Bronchial epithelial cell (primary cell): ENCODE results near the gene CDC7. TPM values are rescaled to one million over a fixed set of nuclear protein-coding genes. Genes with fewer than 3 reads are reported as not detected.

Experiments
- DNase-seq: peaks from one replicate; pipeline ENCODE4 v3.0.0-alpha.2; 2010; ENCODE audit warnings: low read depth
- FAIRE-seq: peaks from 2 replicates; lab custom pipeline; 2011; peaks lifted over from hg19 to GRCh38; lab: Jason Lieb, UNC
- H3K27me3 ChIP-seq: 2 replicates; pipeline ENCODE4 v1.5.1; 2011; ENCODE audit warnings: low read length; ENCODE audit not compliant: control insufficient read depth, insufficient read depth
- H3K36me3 ChIP-seq: 2 replicates; pipeline ENCODE4 v1.5.1; 2011; ENCODE audit warnings: low read length; ENCODE audit not compliant: control insufficient read depth, insufficient read depth
- H3K4me3 ChIP-seq: 2 replicates; pipeline ENCODE4 v1.5.1; 2011; ENCODE audit warnings: mild to moderate bottlenecking, low read depth, low read length, control low read depth
- CTCF ChIP-seq: IDR thresholded peaks from 2 replicates; pipeline ENCODE4 v1.5.1; 2011; ENCODE audit warnings: mild to moderate bottlenecking, moderate library complexity, low read length, control low read depth, inconsistent platforms; ENCODE audit not compliant: insufficient read depth, severe bottlenecking
- total RNA-seq: library from RNA; depleted of rRNA; stranded (reverse); fragments of >200 nt; gene quantifications from 2 replicates; pipeline ENCODE4 v1.2.1, GENCODE V29; 2014

Gene CDC7
- total RNA-seq, 1 donor from 2014 or later = 2.1 TPM

- DNase-seq = no peak
- Histone ChIP-seq H3K36me3 (no peaks in the 10 kb centered on the region), H3K4me3 (no peak overlapping the region), H3K27me3 (no peaks in the 10 kb centered on the region)
- no peak for TF ChIP-seq CTCF
- no peak for FAIRE-seq
Measured at GRCh38 chr1:91503975-91504530, 3.4 kb downstream of the CDC7 start.

GRCh38 chr1:91505086-91505485 lies 4.4 kb downstream of the CDC7 start:
- Histone ChIP-seq H3K4me3 (no peak overlapping the region), H3K27me3 (no peaks in the 10 kb centered on the region), H3K36me3 (no peaks in the 10 kb centered on the region)
- no peak for FAIRE-seq
- no peak for DNase-seq
- TF ChIP-seq CTCF = no peak

- no peak for FAIRE-seq
- no peak for TF ChIP-seq CTCF
Measured at GRCh38 chr1:91506071-91506470, 5.4 kb downstream of the CDC7 start.

GRCh38 chr1:91507328-91507727 lies 6.7 kb downstream of the CDC7 start:
- DNase-seq = no peak
- FAIRE-seq = no peak
- Histone ChIP-seq H3K36me3 (no peaks in the 10 kb centered on the region), H3K27me3 (no peaks in the 10 kb centered on the region), H3K4me3 (no peak overlapping the region)
- no peak for TF ChIP-seq CTCF

More at GRCh38 chr1:91506071-91506470, 5.4 kb downstream of the CDC7 start:
- H3K27me3 ChIP-seq = no peaks in the 10 kb centered on the region
- H3K4me3 ChIP-seq = no peak overlapping the region
- no peaks in the 10 kb centered on the region for H3K36me3 ChIP-seq
- DNase-seq = no peak

- Histone ChIP-seq H3K4me3 (no peak overlapping the region), H3K27me3 (no peaks in the 10 kb centered on the region), H3K36me3 (no peaks in the 10 kb centered on the region)
- no peak for TF ChIP-seq CTCF
- DNase-seq = no peak
- FAIRE-seq = no peak
Measured at GRCh38 chr1:91510754-91511153, 10.1 kb downstream of the CDC7 start.

GRCh38 chr1:91511386-91511785 lies 10.7 kb downstream of the CDC7 start:
- Histone ChIP-seq H3K36me3 (no peaks in the 10 kb centered on the region), H3K27me3 (no peaks in the 10 kb centered on the region), H3K4me3 (no peak overlapping the region)
- FAIRE-seq (no peak), DNase-seq (peak; percentile 53)
- TF ChIP-seq CTCF = peak; percentile 33
